NCI-H446 (cell line): ENCODE data around the gene DISP1.

Experiments used
- DNase-seq, 2 experiments: peaks; one replicate each; lab custom pipeline; 2025; lab: John Stamatoyannopoulos, UW

The DISP1 gene

GRCh38 chr1:222861062-222861461 is 46.2 kb downstream of the DISP1 start:
- DNase-seq, result no peak
